ENCODE results near the gene MCF2L.

GRCh38 chr13:112972258-112972657, 3.2 kb downstream of the MCF2L start:
- no peak for TF ChIP-seq TAF1 (IDR thresholded peaks at IDR 0.05; ENCODE audit: low read depth)
- TF ChIP-seq CTCF (IDR thresholded peaks at IDR 0.05; ENCODE audit: poor library complexity, severe bottlenecking): no peak
- TF ChIP-seq POLR2AphosphoS5 (IDR thresholded peaks at IDR 0.05): no peak

Data from neural cell (in vitro differentiated cells).